Karpas-422 (cell line): ENCODE results near the gene UBA1. TPM values are rescaled to one million over a fixed set of nuclear protein-coding genes. Genes with fewer than 3 reads are reported as not detected.

Experiments used
- DNase-seq: peaks from one replicate; pipeline ENCODE4 v3.0.0-alpha.2; 2015
- H2AFZ ChIP-seq: fragments of 200-600 bp; sonication (generic); 2 replicates; pipeline ENCODE4 v1.6.1; 2014; ENCODE audit warnings: antibody characterized with exemption, low read length, mixed read lengths
- H3K27ac ChIP-seq: fragments of 200-600 bp; sonication (generic); 2 replicates; pipeline ENCODE4 v1.5.1; 2014; ENCODE audit warnings: mild to moderate bottlenecking, low read length, moderate library complexity
- H3K27me3 ChIP-seq: fragments of 200-600 bp; sonication (generic); 2 replicates; pipeline ENCODE4 v1.6.1; 2014; ENCODE audit warnings: low read length, mixed read lengths
- H3K36me3 ChIP-seq: fragments of 200-600 bp; sonication (generic); 2 replicates; pipeline ENCODE4 v1.6.1; 2014; ENCODE audit warnings: low read length, mixed read lengths; ENCODE audit not compliant: insufficient read depth
- H3K4me1 ChIP-seq: fragments of 200-600 bp; sonication (generic); 2 replicates; pipeline ENCODE4 v1.6.1; 2014; ENCODE audit warnings: mild to moderate bottlenecking, low read length, mixed read lengths
- H3K4me2 ChIP-seq: fragments of 200-600 bp; sonication (generic); 2 replicates; pipeline ENCODE4 v1.6.1; 2014; ENCODE audit warnings: low read length, low read depth, mild to moderate bottlenecking; ENCODE audit not compliant: poor library complexity, severe bottlenecking
- H3K4me3 ChIP-seq: fragments of 200-600 bp; sonication (generic); 2 replicates; pipeline ENCODE4 v1.5.1; 2014; ENCODE audit warnings: mild to moderate bottlenecking, antibody characterized with exemption, low read length, mixed read lengths
- H3K79me2 ChIP-seq: fragments of 200-600 bp; sonication (generic); 2 replicates; pipeline ENCODE4 v1.6.1; 2014; ENCODE audit warnings: mild to moderate bottlenecking, low read length, mixed read lengths
- H3K9ac ChIP-seq: fragments of 200-600 bp; sonication (generic); 2 replicates; pipeline ENCODE4 v1.6.0; 2014; ENCODE audit warnings: low read length
- H3K9me2 ChIP-seq: fragments of 200-600 bp; sonication (generic), shearing (Covaris generic); replicated peaks from 2 replicates; pipeline ENCODE4 v1.6.0; 2014; ENCODE audit warnings: mild to moderate bottlenecking, low read length, moderate library complexity; ENCODE audit not compliant: insufficient read depth
- H3K9me3 ChIP-seq: fragments of 300-700, 200-600 bp; sonication (generic); 2 replicates; pipeline ENCODE4 v1.6.1; 2014; ENCODE audit warnings: low read length, mixed read lengths
- H4K20me1 ChIP-seq: fragments of 200-600 bp; sonication (generic); 2 replicates; pipeline ENCODE4 v1.6.1; 2014; ENCODE audit warnings: mild to moderate bottlenecking, antibody characterized with exemption, low read length, low read depth; ENCODE audit not compliant: insufficient read depth
- total RNA-seq: library from RNA; depleted of rRNA; stranded (reverse); fragments of >200 nt; shearing (Covaris generic); gene quantifications from 2 replicates; pipeline ENCODE4 v1.2.3, GENCODE V29; 2014; ENCODE audit warnings: low replicate concordance

The UBA1 gene
- total RNA-seq, 1 experiment from 2014 or later, result 178 TPM

GRCh38 chrX:47189906-47190305 lies 3.7 kb upstream of the UBA1 start:
- Histone ChIP-seq H3K9ac (no peak overlapping the region), H3K9me3 (no peaks in the 10 kb centered on the region), H3K4me1 (peaks cover 24% of the 10 kb centered on the region), H3K27ac (no peak overlapping the region), H3K4me3 (no peak overlapping the region), H3K36me3 (no peaks in the 10 kb centered on the region), H3K79me2 (peaks cover 12% of the 10 kb centered on the region), H2AFZ (no peak overlapping the region), H3K9me2 (no peaks in the 10 kb centered on the region), H3K4me2 (peak overlapping the region; percentile 49), H4K20me1 (peaks cover 8% of the 10 kb centered on the region), H3K27me3 (no peaks in the 10 kb centered on the region)
- no peak for DNase-seq

GRCh38 chrX:47190445-47191269 lies 3.0 kb upstream of the UBA1 start:
- H2AFZ ChIP-seq, result no peak overlapping the region
- no peaks in the 10 kb centered on the region for H3K9me3 ChIP-seq
- no peaks in the 10 kb centered on the region for H3K27me3 ChIP-seq

GRCh38 chrX:47191331-47191730 lies 2.3 kb upstream of the UBA1 start:
- H3K9me2 ChIP-seq, result no peaks in the 10 kb centered on the region
- H3K36me3 ChIP-seq, result peaks cover 3% of the 10 kb centered on the region; the same call in 1 of the 2 replicates
- peak overlapping the region; percentile 85 for H3K9ac ChIP-seq
- H3K4me1 ChIP-seq, result peaks cover 37% of the 10 kb centered on the region
- no peak overlapping the region for H2AFZ ChIP-seq
- peak; percentile 91 for DNase-seq
- H3K27ac ChIP-seq, result peak overlapping the region; percentile 99
- H3K79me2 ChIP-seq, result peaks cover 27% of the 10 kb centered on the region
- peak overlapping the region; percentile 98 for H3K4me3 ChIP-seq
- H3K9me3 ChIP-seq, result no peaks in the 10 kb centered on the region
- H3K27me3 ChIP-seq, result no peaks in the 10 kb centered on the region
- peaks cover 19% of the 10 kb centered on the region for H4K20me1 ChIP-seq
- H3K4me2 ChIP-seq, result peak overlapping the region; percentile 99

More at GRCh38 chrX:47190445-47191269, 3.0 kb upstream of the UBA1 start:
- H3K36me3 ChIP-seq, result no peaks in the 10 kb centered on the region
- peaks cover 20% of the 10 kb centered on the region for H3K79me2 ChIP-seq
- DNase-seq, result peak; percentile 96
- peaks cover 13% of the 10 kb centered on the region for H4K20me1 ChIP-seq
- H3K9me2 ChIP-seq, result no peaks in the 10 kb centered on the region
- peak overlapping the region; percentile 99 for H3K4me2 ChIP-seq
- H3K9ac ChIP-seq, result peak overlapping the region; percentile 85
- peaks cover 30% of the 10 kb centered on the region for H3K4me1 ChIP-seq
- H3K4me3 ChIP-seq, result peak overlapping the region; percentile 98
- H3K27ac ChIP-seq, result peak overlapping the region; percentile 99

DNA sequence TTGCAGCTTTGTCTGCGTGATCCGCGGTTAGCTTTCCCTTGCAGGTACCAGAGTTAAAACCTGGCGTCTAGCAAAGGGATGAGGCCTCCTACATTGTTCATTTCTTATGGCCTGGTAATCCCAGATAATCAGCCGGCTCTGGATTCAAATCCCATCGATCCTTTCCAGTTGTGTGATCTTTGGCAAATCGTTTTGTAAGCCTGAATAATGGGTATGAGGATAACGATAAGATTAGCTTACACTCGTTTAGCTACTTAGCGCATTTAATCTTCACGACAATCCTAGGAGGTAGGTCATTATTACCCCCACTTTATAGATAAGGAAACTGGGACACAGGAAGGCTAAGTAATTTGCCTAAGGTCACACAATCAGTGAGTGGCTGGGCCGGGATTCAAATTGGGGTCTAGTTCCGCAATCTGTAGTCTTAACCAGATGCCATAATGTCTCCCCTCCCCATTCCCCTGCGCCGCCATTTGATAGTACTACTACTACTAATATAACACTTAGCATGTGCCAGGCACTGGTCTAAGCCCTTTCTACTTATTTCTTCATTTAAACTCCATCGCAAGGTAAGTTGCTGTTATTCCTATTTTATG lies 1.7 kb upstream of the UBA1 start:
- peak overlapping the region; percentile 85 for H3K9ac ChIP-seq
- peak overlapping the region; percentile 99 for H3K27ac ChIP-seq
- H3K36me3 ChIP-seq, result peaks cover 8% of the 10 kb centered on the region; the same call in 1 of the 2 replicates
- H3K4me3 ChIP-seq, result peak overlapping the region; percentile 98
- no peaks in the 10 kb centered on the region for H3K9me2 ChIP-seq
- H4K20me1 ChIP-seq, result peaks cover 25% of the 10 kb centered on the region
- DNase-seq, result peak; percentile 90
- no peaks in the 10 kb centered on the region for H3K9me3 ChIP-seq
- H3K27me3 ChIP-seq, result no peaks in the 10 kb centered on the region
- no peak overlapping the region for H2AFZ ChIP-seq
- H3K79me2 ChIP-seq, result peaks cover 32% of the 10 kb centered on the region
- peaks cover 37% of the 10 kb centered on the region for H3K4me1 ChIP-seq
- H3K4me2 ChIP-seq, result peak overlapping the region; percentile 99

DNA sequence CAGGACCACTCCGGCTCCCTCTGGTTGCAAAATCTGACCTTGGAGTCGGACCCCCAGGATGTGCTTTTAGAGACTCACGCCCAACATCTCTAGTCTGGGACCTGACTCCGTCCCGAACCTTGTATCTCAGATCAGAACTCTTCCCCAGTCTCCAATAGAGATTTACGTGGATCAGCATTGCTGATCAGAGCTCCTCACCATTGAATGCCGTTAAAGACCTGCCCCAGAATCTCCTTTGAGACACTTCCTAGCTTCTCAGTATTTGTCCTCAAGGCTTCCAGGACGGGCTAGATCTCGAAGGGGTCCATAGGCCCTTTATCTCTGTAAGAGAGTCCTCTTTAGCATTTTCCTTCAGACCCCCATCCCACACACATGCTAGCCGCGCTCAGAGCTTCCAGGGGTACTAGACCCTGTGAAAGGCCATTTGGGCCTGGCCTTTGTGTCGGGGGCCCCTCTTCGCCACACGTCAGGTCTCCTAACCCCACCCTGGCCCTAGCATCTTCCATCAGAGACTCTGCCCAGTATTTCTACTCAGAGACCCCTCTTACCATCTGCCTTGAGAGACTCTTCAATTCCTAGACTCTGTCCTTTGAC lies 662 bp downstream of the UBA1 start:
- Histone ChIP-seq H3K9me2 (no peaks in the 10 kb centered on the region), H3K27ac (peak overlapping the region; percentile 62), H3K4me1 (peaks cover 37% of the 10 kb centered on the region), H3K4me3 (peak overlapping the region; percentile 98), H3K36me3 (peaks cover 25% of the 10 kb centered on the region), H3K9me3 (no peaks in the 10 kb centered on the region), H3K27me3 (no peaks in the 10 kb centered on the region), H3K4me2 (peak overlapping the region; percentile 99), H3K79me2 (peaks cover 54% of the 10 kb centered on the region), H2AFZ (peak overlapping the region; percentile 40; the same call in 1 of the 2 replicates), H3K9ac (peak overlapping the region; percentile 98), H4K20me1 (peaks cover 45% of the 10 kb centered on the region)
- DNase-seq, result peak; percentile 48

- Histone ChIP-seq H3K9ac (peak overlapping the region; percentile 14; the same call in 1 of the 2 replicates), H3K4me1 (peaks cover 33% of the 10 kb centered on the region), H3K36me3 (peaks cover 34% of the 10 kb centered on the region), H3K27ac (no peak overlapping the region), H3K9me3 (no peaks in the 10 kb centered on the region), H3K79me2 (peaks cover 56% of the 10 kb centered on the region), H3K4me3 (no peak overlapping the region), H3K27me3 (no peaks in the 10 kb centered on the region), H2AFZ (no peak overlapping the region), H3K9me2 (no peaks in the 10 kb centered on the region), H3K4me2 (peak overlapping the region; percentile 33), H4K20me1 (peaks cover 45% of the 10 kb centered on the region)
- DNase-seq, result no peak
Measured at GRCh38 chrX:47196098-47196497, 2.5 kb downstream of the UBA1 start.

- no peak overlapping the region for H3K4me3 ChIP-seq
- H3K27ac ChIP-seq, result no peak overlapping the region
- peaks cover 50% of the 10 kb centered on the region for H4K20me1 ChIP-seq
- H3K9me3 ChIP-seq, result no peaks in the 10 kb centered on the region
- peaks cover 29% of the 10 kb centered on the region for H3K4me1 ChIP-seq
- DNase-seq, result no peak
- no peak overlapping the region for H3K4me2 ChIP-seq
- H3K27me3 ChIP-seq, result no peaks in the 10 kb centered on the region
- no peak overlapping the region for H3K9ac ChIP-seq
- H3K9me2 ChIP-seq, result no peaks in the 10 kb centered on the region
- peaks cover 43% of the 10 kb centered on the region for H3K36me3 ChIP-seq
- no peak overlapping the region for H2AFZ ChIP-seq
- H3K79me2 ChIP-seq, result peaks cover 56% of the 10 kb centered on the region
Measured at GRCh38 chrX:47197526-47197925, 3.9 kb downstream of the UBA1 start.
